ENCODE results near the gene ANKS1B. TPM values are rescaled to one million over a fixed set of nuclear protein-coding genes. Genes with fewer than 3 reads are reported as not detected.

Gene ANKS1B
- total RNA-seq, 1 experiment from 2014 or later = 5.8 TPM

- no peak for TF ChIP-seq PREB (CRISPR knock-in tag; IDR thresholded peaks at IDR 0.05; ENCODE audit: borderline replicate concordance)
- no peak for TF ChIP-seq ZNF121 (CRISPR knock-in tag; IDR thresholded peaks at IDR 0.05)
- TF ChIP-seq PRDM15 (CRISPR knock-in tag; IDR thresholded peaks at IDR 0.05) = no peak
- TF ChIP-seq MXD4 (CRISPR knock-in tag; IDR thresholded peaks at IDR 0.05; ENCODE audit: borderline replicate concordance) = no peak
- TF ChIP-seq GTF2I (CRISPR knock-in tag; conservative IDR thresholded peaks at IDR 0.05) = no peak
- no peak for TF ChIP-seq ZNF396 (CRISPR knock-in tag; IDR thresholded peaks at IDR 0.05; ENCODE audit: borderline replicate concordance)
- no peak for TF ChIP-seq NR3C1 (CRISPR knock-in tag; conservative IDR thresholded peaks at IDR 0.05; ENCODE audit: low read depth)
These were observed 1214.5 kb downstream of the ANKS1B start (continued) for GRCh38 chr12:98770230-98770629.

- ATAC-seq (no peak), DNase-seq (ENCODE audit: low spot score) (no peak)
- H3K9me3 Mint-ChIP-seq = peaks cover 11% of the 10 kb centered on the region
- no peak overlapping the region for H3K27ac Mint-ChIP-seq
- H3K4me3 Mint-ChIP-seq = no peak overlapping the region
- H3K36me3 Mint-ChIP-seq = peaks cover 7% of the 10 kb centered on the region
- CTCF ChIA-PET = no interaction called here
- TF ChIP-seq ATF2 (CRISPR knock-in tag; IDR thresholded peaks at IDR 0.05; ENCODE audit: borderline replicate concordance, low read depth) = no peak
- TF ChIP-seq FOXK1 (CRISPR knock-in tag; IDR thresholded peaks at IDR 0.05) = no peak
- no peak for TF ChIP-seq MXD4 (CRISPR knock-in tag; IDR thresholded peaks at IDR 0.05; ENCODE audit: borderline replicate concordance)
- no peak for TF ChIP-seq ZNF425 (CRISPR knock-in tag; conservative IDR thresholded peaks at IDR 0.05)
- no peak for TF ChIP-seq FOXP4 (CRISPR knock-in tag; IDR thresholded peaks at IDR 0.05)
- no peak for TF ChIP-seq MAX (CRISPR knock-in tag; IDR thresholded peaks at IDR 0.05)
- no peak for TF ChIP-seq ZNF416 (CRISPR knock-in tag; IDR thresholded peaks at IDR 0.05)
- no peak for TF ChIP-seq ZSCAN18 (CRISPR knock-in tag; IDR thresholded peaks at IDR 0.05)
- TF ChIP-seq GABPB1 (CRISPR knock-in tag; IDR thresholded peaks at IDR 0.05) = no peak
- 0 out of 2 replicates have a peak, but pooled peaks cover under 1% of the 10 kb centered on the region for H3K4me1 Mint-ChIP-seq
- POLR2A ChIA-PET = no interaction called here
- H3K27me3 Mint-ChIP-seq (ENCODE audit: low read depth) = no peaks in the 10 kb centered on the region
These were observed 1215.7 kb downstream of the ANKS1B start for GRCh38 chr12:98769068-98769467.
